Endothelial cell of umbilical vein (primary cell): Measurements from ENCODE around the gene GSDMA. TPM values are rescaled to one million over a fixed set of nuclear protein-coding genes. Genes with fewer than 3 reads are reported as not detected.

Experiments
- BruUV-seq: library from RNA; stranded (reverse); fragments of 400-500 nt; replicated peaks from 2 replicates; lab custom pipeline; 2021; lab: Mats Ljungman, UMichigan
- CTCF ChIA-PET: fragments of 300-600, 350-600 bp; sonication (Branson Sonifier 250); formaldehyde crosslinking; loops from one replicate; lab custom pipeline; 2021; ENCODE audit warnings: antibody characterized with exemption, inconsistent platforms; lab: Charles Lee
- POLR2A ChIA-PET: fragments of 300-600, 350-600 bp; sonication (Branson Sonifier 250); formaldehyde crosslinking; loops from one replicate; lab custom pipeline; 2021; ENCODE audit warnings: antibody characterized with exemption, inconsistent platforms; lab: Charles Lee
- DNase-seq: peaks from one replicate; pipeline ENCODE4 v3.0.0-alpha.2; 2011; ENCODE audit warnings: low read depth, low spot score
- FAIRE-seq: peaks from 2 replicates; lab custom pipeline; 2011; peaks lifted over from hg19 to GRCh38; lab: Jason Lieb, UNC
- H2AFZ ChIP-seq: 2 replicates; pipeline ENCODE4 v1.6.0; 2012; ENCODE audit warnings: low read depth, low read length, control low read depth, inconsistent platforms
- H3K27ac ChIP-seq: 2 replicates; pipeline ENCODE4 v1.5.1; 2011; ENCODE audit warnings: low read depth, mild to moderate bottlenecking, control low read depth, low read length, moderate library complexity; ENCODE audit not compliant: insufficient read depth
- H3K27me3 ChIP-seq, 2 experiments: 2 replicates each; pipeline versions ENCODE4 v1.6.0 to v1.6.1; 2011; ENCODE audit warnings: low read length in 2 of 2, mixed read lengths in 1 of 2; ENCODE audit not compliant: control insufficient read depth in 2 of 2, insufficient read depth in 2 of 2
- H3K36me3 ChIP-seq, 2 experiments: 2 replicates in 1 of 2; 3 replicates in 1 of 2; pipeline ENCODE4 v1.5.1; 2011; ENCODE audit warnings: low read length in 2 of 2, mild to moderate bottlenecking in 1 of 2, moderate library complexity in 1 of 2; ENCODE audit not compliant: control insufficient read depth in 2 of 2, insufficient read depth in 2 of 2; ENCODE audit errors: extremely low read depth in 1 of 2
- H3K4me1 ChIP-seq: 3 replicates; pipeline ENCODE4 v1.5.1; 2011; ENCODE audit warnings: mild to moderate bottlenecking, low read length; ENCODE audit not compliant: control insufficient read depth, insufficient read depth; ENCODE audit errors: extremely low read depth
- H3K4me2 ChIP-seq: 2 replicates; pipeline ENCODE4 v1.6.1; 2011; ENCODE audit warnings: low read length, control low read depth, mixed read lengths; ENCODE audit not compliant: insufficient read depth
- H3K4me3 ChIP-seq, 3 experiments: fragments of 200-600 bp in 1 of 3; sonication (generic), shearing (Covaris generic) in 1 of 3; replicated peaks in 1 of 3; 2 replicates each; pipeline ENCODE4 v1.5.1; 2011 to 2016; ENCODE audit warnings: control low read depth in 3 of 3, low read length in 3 of 3, mild to moderate bottlenecking in 2 of 3, inconsistent platforms in 1 of 3, low read depth in 1 of 3, moderate library complexity in 1 of 3; ENCODE audit not compliant: insufficient read depth in 1 of 3
- H3K79me2 ChIP-seq: 2 replicates; pipeline ENCODE4 v1.6.0; 2012; ENCODE audit warnings: low read length, inconsistent platforms; ENCODE audit not compliant: control insufficient read depth, insufficient read depth
- H3K9ac ChIP-seq: replicated peaks from 2 replicates; pipeline ENCODE3; 2011; ENCODE audit warnings: low read length, control low read depth; ENCODE audit not compliant: insufficient read depth; ENCODE audit errors: extremely low read depth
- H3K9me1 ChIP-seq: replicated peaks from 3 replicates; pipeline ENCODE4 v1.6.0; 2011; ENCODE audit warnings: mild to moderate bottlenecking, low read length; ENCODE audit not compliant: control insufficient read depth, insufficient read depth; ENCODE audit errors: extremely low read depth
- H3K9me3 ChIP-seq: replicated peaks from 2 replicates; pipeline ENCODE4 v1.5.1; 2012; ENCODE audit warnings: low read length, inconsistent platforms; ENCODE audit not compliant: control insufficient read depth, insufficient read depth
- H4K20me1 ChIP-seq: replicated peaks from 2 replicates; pipeline ENCODE3; 2011; ENCODE audit warnings: mild to moderate bottlenecking, low read length; ENCODE audit not compliant: control insufficient read depth, insufficient read depth; ENCODE audit errors: extremely low read depth
- CTCF ChIP-seq, 2 donors: IDR thresholded peaks; 1 replicate in 1 of 2; 2 replicates in 1 of 2; pipeline ENCODE4 v1.5.1; 2011; ENCODE audit warnings: low read length in 2 of 2, mild to moderate bottlenecking in 2 of 2, moderate library complexity in 2 of 2, control low read depth in 1 of 2, inconsistent platforms in 1 of 2, low read depth in 1 of 2; ENCODE audit not compliant: insufficient read depth in 1 of 2; ENCODE audit errors: extremely low read depth in 1 of 2
- POLR2A ChIP-seq: IDR thresholded peaks from 2 replicates; pipeline ENCODE4 v1.6.1; 2012; ENCODE audit warnings: low read depth, mild to moderate bottlenecking, control low read depth, low read length
- POLR2AphosphoS5 ChIP-seq: IDR thresholded peaks from 2 replicates; pipeline ENCODE4 v1.6.1; 2012; ENCODE audit warnings: low read depth, mild to moderate bottlenecking, control low read depth, low read length, moderate library complexity; ENCODE audit not compliant: insufficient read depth
- dilution Hi-C: fragments of 300-500 bp; cut with MboI; formaldehyde crosslinking; loops from one replicate; pipeline ENCODE4 v1.15.0; 2019; ENCODE audit warnings: low sequenced_read_pairs; ENCODE audit not compliant: extremely low pct_ligation_motif_present
- intact Hi-C: fragments of 100-400 bp; cut with micrococcal nuclease; formaldehyde crosslinking; loops from one replicate; pipeline ENCODE4 v1.10.0; 2022
- microRNA-seq: library from miRNA; unstranded; fragments of <30 nt; microRNA quantifications from one replicate; pipeline ENCODE4 v1.2.0, GENCODE V29; 2021; ENCODE audit warnings: borderline number of aligned reads, borderline replicate concordance
- polyA plus RNA-seq, 4 experiments: library from polyadenylated mRNA; depleted of rRNA in 3 of 4; stranded (reverse) in 3 of 4; unstranded in 1 of 4; fragments of >200 nt; gene quantifications; 2 replicates each; pipeline versions ENCODE4 v1.2.1 to v1.2.3, GENCODE V29; 2011 to 2012; ENCODE audit warnings: missing spikeins in 1 of 4
- small RNA-seq: library from RNA; depleted of rRNA; stranded (forward); fragments of <200 nt; gene quantifications from one replicate; pipeline ENCODE3, GENCODE V24; 2012; ENCODE audit warnings: low replicate concordance, low read depth; ENCODE audit not compliant: insufficient read depth, insufficient read length
- total RNA-seq: library from RNA; stranded (reverse); gene quantifications from 2 replicates; pipeline ENCODE4 v1.2.3, GENCODE V29; 2021

GSDMA gene
- total and polyA plus RNA-seq, 2 donors (not counting 3 experiments of a cell fraction or from before 2014, with no cell fraction given), result not detected

GRCh38 chr17:40026816-40027613 is 64.2 kb downstream of the GSDMA start:
- H3K4me1 ChIP-seq, result peaks cover 48% of the 10 kb centered on the region
- H3K9ac ChIP-seq, result no peak overlapping the region
- no peaks in the 10 kb centered on the region for H3K9me1 ChIP-seq
- no peaks in the 10 kb centered on the region for H3K27me3 ChIP-seq
- TF ChIP-seq CTCF (IDR thresholded peaks at IDR 0.05; ENCODE audit: extremely low read depth in 1 of 2, insufficient read depth in 1 of 2, low read depth in 1 of 2, low read length in 2 of 2) (peak; percentile 81 to 93), POLR2A (no peak), POLR2AphosphoS5 (peak; percentile 24)
- no peaks in the 10 kb centered on the region for H3K9me3 ChIP-seq
- H2AFZ ChIP-seq, result no peak overlapping the region
- DNase-seq, result peak; percentile 74
- peaks cover 5 to 37% of the 10 kb centered on the region in 2 experiments for H3K36me3 ChIP-seq
- H3K4me3 ChIP-seq, result no peak overlapping the region
- dilution Hi-C loops (no loop called here), intact Hi-C loops (loop anchor here (1.0 to 2.0 kb wide), 4 partner anchors 14 to 68 kb away; partner anchors contain the start of gene PSMD3)
- peak; percentile 80 for FAIRE-seq
- H3K4me2 ChIP-seq, result no peak overlapping the region
- H4K20me1 ChIP-seq, result no peaks in the 10 kb centered on the region
- no TSS peak for BruUV-seq
- ChIA-PET POLR2A (interaction anchor here (1.1 to 1.5 kb wide), 2 partner anchors 12 to 13 kb away, joined by 5 to 6 read pairs; partner anchors contain the start of gene CSF3), CTCF (interaction anchor here (0.8 to 5.5 kb wide), 22 partner anchors 8 to 164 kb away, joined by 3 to 246 read pairs (median 5); partner anchors contain the start of genes CSF3 and PSMD3)
- H3K79me2 ChIP-seq, result no peaks in the 10 kb centered on the region
- H3K27ac ChIP-seq, result peak overlapping the region; percentile 99

Small RNA genes within 50 kb of the gene (microRNA-seq; reads per million reads assigned to microRNA genes)
- gene MIR6884, result not detected

Small RNA genes within 50 kb of the gene (small RNA-seq; reads per million reads assigned to genes)
- gene SNORD124, result 3,714 reads per million, percentile 100 among the genes with 10 or more reads in this experiment

Other genes with a start within 250 kb of the GSDMA start
- gene MIEN1, start 232.5 kb upstream of the GSDMA start, total RNA-seq, result 42.4 and 51.1 TPM in 2 replicates
- 74.1 and 74.5 TPM in 2 replicates for gene MIEN1, start 232.5 kb upstream of the GSDMA start, polyA plus RNA-seq
- gene GRB7, start 225.1 kb upstream of the GSDMA start, total RNA-seq, result not detected in 2 replicates
- 0.04 and 0.06 TPM in 2 replicates for gene GRB7, start 225.1 kb upstream of the GSDMA start, polyA plus RNA-seq
- not detected in 2 replicates for gene IKZF3, start 98.7 kb upstream of the GSDMA start, total RNA-seq
- gene IKZF3, start 98.7 kb upstream of the GSDMA start, polyA plus RNA-seq, result not detected in 2 replicates
- not detected in 2 replicates for gene ZPBP2, start 94.8 kb upstream of the GSDMA start, total RNA-seq
- gene ZPBP2, start 94.8 kb upstream of the GSDMA start, polyA plus RNA-seq, result not detected in 2 replicates
- 11.0 and 11.6 TPM in 2 replicates for gene GSDMB, start 44.4 kb upstream of the GSDMA start, total RNA-seq
- gene GSDMB, start 44.4 kb upstream of the GSDMA start, polyA plus RNA-seq, result 5.0 and 5.4 TPM in 2 replicates
- gene ORMDL3, start 35.4 kb upstream of the GSDMA start, total RNA-seq, result 26.7 and 29.8 TPM in 2 replicates
- 49.8 and 53.4 TPM in 2 replicates for gene ORMDL3, start 35.4 kb upstream of the GSDMA start, polyA plus RNA-seq
- not detected in 2 replicates for gene LRRC3C, start 35.3 kb upstream of the GSDMA start, total RNA-seq
- not detected in 2 replicates for gene LRRC3C, start 35.3 kb upstream of the GSDMA start, polyA plus RNA-seq
- 136 and 142 TPM in 2 replicates for gene PSMD3, start 17.8 kb downstream of the GSDMA start, total RNA-seq
- 117 and 120 TPM in 2 replicates for gene PSMD3, start 17.8 kb downstream of the GSDMA start, polyA plus RNA-seq
- gene CSF3, start 52.4 kb downstream of the GSDMA start, total RNA-seq, result 2.4 and 2.9 TPM in 2 replicates
- 0.80 and 1.0 TPM in 2 replicates for gene CSF3, start 52.4 kb downstream of the GSDMA start, polyA plus RNA-seq
- gene MED24, start 91.4 kb downstream of the GSDMA start, total RNA-seq, result 120 and 124 TPM in 2 replicates
- gene MED24, start 91.4 kb downstream of the GSDMA start, polyA plus RNA-seq, result 120 and 122 TPM in 2 replicates
- 24.9 and 29.6 TPM in 2 replicates for gene THRA, start 100.0 kb downstream of the GSDMA start, total RNA-seq
- 17.4 and 18.8 TPM in 2 replicates for gene THRA, start 100.0 kb downstream of the GSDMA start, polyA plus RNA-seq
- gene NR1D1, start 137.6 kb downstream of the GSDMA start, total RNA-seq, result 5.2 and 6.1 TPM in 2 replicates
- gene NR1D1, start 137.6 kb downstream of the GSDMA start, polyA plus RNA-seq, result 2.3 and 2.5 TPM in 2 replicates
- gene MSL1, start 159.0 kb downstream of the GSDMA start, total RNA-seq, result 90.8 and 95.0 TPM in 2 replicates
- 27.7 and 30.9 TPM in 2 replicates for gene MSL1, start 159.0 kb downstream of the GSDMA start, polyA plus RNA-seq
- gene CASC3, start 177.5 kb downstream of the GSDMA start, total RNA-seq, result 91.2 and 107 TPM in 2 replicates
- 59.9 and 64.1 TPM in 2 replicates for gene CASC3, start 177.5 kb downstream of the GSDMA start, polyA plus RNA-seq
- 11.8 and 13.4 TPM in 2 replicates for gene RAPGEFL1, start 214.5 kb downstream of the GSDMA start, total RNA-seq
- gene RAPGEFL1, start 214.5 kb downstream of the GSDMA start, polyA plus RNA-seq, result 8.6 and 9.2 TPM in 2 replicates